HepG2 (cell line): ENCODE results near the gene INO80B. TPM values are rescaled to one million over a fixed set of nuclear protein-coding genes. Genes with fewer than 3 reads are reported as not detected.

Experiments used
- BORCS8-MEF2B ChIP-seq: sonication (generic); formaldehyde crosslinking; IDR thresholded peaks from 2 replicates; pipeline ENCODE4 v1.8.0; 2022; ENCODE audit warnings: mild to moderate bottlenecking, missing genetic modification reagents
- CC2D1A ChIP-seq: sonication (generic); formaldehyde crosslinking; IDR thresholded peaks from 2 replicates; pipeline ENCODE4 v1.8.1; 2023; ENCODE audit warnings: mild to moderate bottlenecking, missing genetic modification reagents
- CENPX ChIP-seq: sonication (generic); formaldehyde crosslinking; IDR thresholded peaks from 2 replicates; pipeline ENCODE4 v1.9.0; 2021; ENCODE audit warnings: mild to moderate bottlenecking, missing genetic modification reagents, moderate library complexity
- GTF3A ChIP-seq: sonication (generic); formaldehyde crosslinking; conservative IDR thresholded peaks from 2 replicates; pipeline ENCODE4 v1.4.0; 2020; ENCODE audit warnings: mild to moderate bottlenecking, missing genetic modification reagents
- JUNB ChIP-seq: sonication (generic); formaldehyde crosslinking; IDR thresholded peaks from 2 replicates; pipeline ENCODE4 v1.8.0; 2022; ENCODE audit warnings: missing genetic modification reagents, mild to moderate bottlenecking, borderline replicate concordance
- KMT2A ChIP-seq: sonication (generic); formaldehyde crosslinking; IDR thresholded peaks from 2 replicates; pipeline ENCODE4 v1.4.0; 2020; ENCODE audit warnings: missing genetic modification reagents
- MTF1 ChIP-seq: sonication (generic); formaldehyde crosslinking; IDR thresholded peaks from 2 replicates; pipeline ENCODE4 v1.5.0; 2020; ENCODE audit warnings: missing genetic modification reagents
- NFIC ChIP-seq: IDR thresholded peaks from 2 replicates; pipeline ENCODE4 v1.6.1; 2012; ENCODE audit warnings: mild to moderate bottlenecking, low read length, inconsistent platforms
- REL ChIP-seq: sonication (generic); formaldehyde crosslinking; conservative IDR thresholded peaks from 2 replicates; pipeline ENCODE4 v1.8.0; 2022; ENCODE audit warnings: mild to moderate bottlenecking, missing genetic modification reagents, moderate library complexity
- TRIM24 ChIP-seq: sonication (generic); formaldehyde crosslinking; IDR thresholded peaks from 2 replicates; pipeline ENCODE4 v1.8.0; 2022; ENCODE audit warnings: mild to moderate bottlenecking, missing genetic modification reagents
- ZNF512 ChIP-seq: sonication (generic); formaldehyde crosslinking; IDR thresholded peaks from 2 replicates; pipeline ENCODE4 v1.4.0; 2020; ENCODE audit warnings: mild to moderate bottlenecking, missing genetic modification reagents
- ZNF563 ChIP-seq: sonication (generic); formaldehyde crosslinking; IDR thresholded peaks from 2 replicates; pipeline ENCODE4 v1.8.0; 2022; ENCODE audit warnings: mild to moderate bottlenecking, moderate library complexity, missing genetic modification reagents
- ZNF569 ChIP-seq: sonication (generic); formaldehyde crosslinking; IDR thresholded peaks from 2 replicates; pipeline ENCODE4 v1.5.0; 2020; ENCODE audit warnings: mild to moderate bottlenecking, missing genetic modification reagents, moderate library complexity, borderline replicate concordance
- ZNF574 ChIP-seq: sonication (generic); formaldehyde crosslinking; IDR thresholded peaks from 2 replicates; pipeline ENCODE4 v1.4.0; 2020; ENCODE audit warnings: missing genetic modification reagents
- ZNF660 ChIP-seq: sonication (generic); formaldehyde crosslinking; IDR thresholded peaks from 2 replicates; pipeline ENCODE4 v1.5.1; 2020; ENCODE audit warnings: mild to moderate bottlenecking, low read depth, missing genetic modification reagents, borderline replicate concordance
- ZNF672 ChIP-seq: sonication (generic); formaldehyde crosslinking; IDR thresholded peaks from 2 replicates; pipeline ENCODE4 v1.8.1; 2022; ENCODE audit warnings: missing genetic modification reagents
- ZNF775 ChIP-seq: sonication (generic); formaldehyde crosslinking; IDR thresholded peaks from 2 replicates; pipeline ENCODE4 v1.4.0; 2020; ENCODE audit warnings: missing genetic modification reagents, mild to moderate bottlenecking, moderate library complexity, borderline replicate concordance
- polyA plus RNA-seq, 8 experiments: library from polyadenylated mRNA; depleted of rRNA in 3 of 8; stranded (reverse) in 7 of 8; unstranded in 1 of 8; fragments of >200 nt; fragmentation: Illumina TruSeq in 4 of 8; extraction: Trizol in 4 of 8; gene quantifications; 2 replicates each; pipeline versions ENCODE4 v1.2.1 to v1.2.3, GENCODE V29; 2011 to 2016; ENCODE audit warnings: low read depth in 4 of 8, missing spikeins in 1 of 8, mixed read lengths in 1 of 8; ENCODE audit not compliant: insufficient read depth in 1 of 8
- total RNA-seq, 5 experiments: library from RNA; depleted of rRNA; stranded (reverse); fragments of >200 nt; fragmentation: Illumina TruSeq; extraction: Trizol; gene quantifications; 2 replicates each; pipeline ENCODE4 v1.2.3, GENCODE V29; 2016; ENCODE audit warnings: low read depth in 1 of 5
- TF ChIP-seq, protein P1 (sequence below): sonication (generic); formaldehyde crosslinking; IDR thresholded peaks from 2 replicates; pipeline ENCODE4 v1.4.0; 2020; ENCODE audit warnings: mild to moderate bottlenecking, missing genetic modification reagents
- TF ChIP-seq, protein P2 (sequence below): sonication (generic); formaldehyde crosslinking; IDR thresholded peaks from 2 replicates; pipeline ENCODE4 v1.5.0; 2020; ENCODE audit warnings: mild to moderate bottlenecking, missing genetic modification reagents
- TF ChIP-seq, protein P3 (sequence below): IDR thresholded peaks from 2 replicates; pipeline ENCODE4 v1.6.1; 2016; ENCODE audit warnings: low read depth

Gene INO80B
- total and polyA plus RNA-seq, 2 of the 13 experiments (the other 11 are each of a cell fraction or from before 2014, with no cell fraction given) = 6.2 to 14.5 TPM

DNA sequence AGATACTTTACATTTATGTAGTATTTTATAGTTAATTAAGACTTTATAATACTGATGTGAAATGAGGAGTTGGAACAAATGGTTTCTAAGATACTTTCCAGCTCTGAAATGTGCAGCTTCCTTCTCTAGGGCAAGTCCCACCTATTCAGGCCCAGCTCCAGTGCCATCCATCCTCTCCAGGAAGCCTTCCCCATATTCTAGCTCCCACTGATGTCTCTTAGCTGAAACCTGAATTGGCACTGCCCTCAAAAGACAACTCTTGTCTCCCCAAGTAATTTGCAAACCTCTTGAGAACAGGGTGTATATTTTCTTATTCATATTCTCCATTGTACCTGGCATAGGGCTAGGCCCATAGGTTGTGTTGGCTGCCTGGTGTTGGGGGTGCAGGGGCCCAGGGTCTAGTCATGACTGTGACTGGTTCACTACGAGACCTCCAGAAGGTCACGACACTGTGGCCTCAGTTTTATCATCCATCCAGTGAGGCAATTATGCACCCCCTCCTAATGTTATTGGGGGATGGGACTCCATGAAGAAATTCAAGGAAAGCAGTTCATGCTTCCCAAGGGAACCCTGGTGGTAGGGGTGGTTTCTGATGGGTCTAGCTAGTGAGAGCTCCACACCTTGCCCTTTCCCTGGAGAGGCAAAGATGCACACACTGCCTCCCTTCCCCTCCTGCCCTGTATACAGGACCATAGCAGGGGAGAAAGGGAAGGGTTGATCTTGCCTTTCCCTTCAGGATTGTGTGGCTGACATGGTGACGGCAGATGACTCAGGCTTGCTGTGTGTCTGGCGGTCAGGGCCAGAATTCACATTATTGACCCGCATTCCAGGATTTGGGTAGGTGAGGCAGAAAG, 30.5 kb upstream of the INO80B start (continued):
- TF ChIP-seq, protein P1, sequence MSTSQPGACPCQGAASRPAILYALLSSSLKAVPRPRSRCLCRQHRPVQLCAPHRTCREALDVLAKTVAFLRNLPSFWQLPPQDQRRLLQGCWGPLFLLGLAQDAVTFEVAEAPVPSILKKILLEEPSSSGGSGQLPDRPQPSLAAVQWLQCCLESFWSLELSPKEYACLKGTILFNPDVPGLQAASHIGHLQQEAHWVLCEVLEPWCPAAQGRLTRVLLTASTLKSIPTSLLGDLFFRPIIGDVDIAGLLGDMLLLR = no peak
- TF ChIP-seq ZNF672 (CRISPR knock-in tag) = no peak
- TF ChIP-seq, protein P2, sequence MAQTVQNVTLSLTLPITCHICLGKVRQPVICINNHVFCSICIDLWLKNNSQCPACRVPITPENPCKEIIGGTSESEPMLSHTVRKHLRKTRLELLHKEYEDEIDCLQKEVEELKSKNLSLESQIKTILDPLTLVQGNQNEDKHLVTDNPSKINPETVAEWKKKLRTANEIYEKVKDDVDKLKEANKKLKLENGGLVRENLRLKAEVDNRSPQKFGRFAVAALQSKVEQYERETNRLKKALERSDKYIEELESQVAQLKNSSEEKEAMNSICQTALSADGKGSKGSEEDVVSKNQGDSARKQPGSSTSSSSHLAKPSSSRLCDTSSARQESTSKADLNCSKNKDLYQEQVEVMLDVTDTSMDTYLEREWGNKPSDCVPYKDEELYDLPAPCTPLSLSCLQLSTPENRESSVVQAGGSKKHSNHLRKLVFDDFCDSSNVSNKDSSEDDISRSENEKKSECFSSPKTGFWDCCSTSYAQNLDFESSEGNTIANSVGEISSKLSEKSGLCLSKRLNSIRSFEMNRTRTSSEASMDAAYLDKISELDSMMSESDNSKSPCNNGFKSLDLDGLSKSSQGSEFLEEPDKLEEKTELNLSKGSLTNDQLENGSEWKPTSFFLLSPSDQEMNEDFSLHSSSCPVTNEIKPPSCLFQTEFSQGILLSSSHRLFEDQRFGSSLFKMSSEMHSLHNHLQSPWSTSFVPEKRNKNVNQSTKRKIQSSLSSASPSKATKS = no peak
- 0 out of 2 replicates have a peak, but pooled peaks have one; percentile 46 for TF ChIP-seq KMT2A
- TF ChIP-seq TRIM24 (CRISPR knock-in tag) = no peak
- 0 out of 2 replicates have a peak, but pooled peaks have one; percentile 22 for TF ChIP-seq CC2D1A (CRISPR knock-in tag)
- no peak for TF ChIP-seq GTF3A (CRISPR knock-in tag)
- no peak for TF ChIP-seq ZNF569
- 0 out of 2 replicates have a peak, but pooled peaks have one; percentile 7 for TF ChIP-seq ZNF574 (CRISPR knock-in tag)
- TF ChIP-seq NFIC = peak; percentile 25; the same call in 1 of the 2 replicates
- no peak for TF ChIP-seq CENPX (CRISPR knock-in tag)
- TF ChIP-seq ZNF512 (CRISPR knock-in tag) = no peak
- TF ChIP-seq REL (CRISPR knock-in tag) = no peak
- TF ChIP-seq BORCS8-MEF2B = peak; percentile 18; the same call in 1 of the 2 replicates
- TF ChIP-seq JUNB (CRISPR knock-in tag) = no peak
- TF ChIP-seq ZNF563 = 0 out of 2 replicates have a peak, but pooled peaks have one; percentile 32
- TF ChIP-seq, protein P3, sequence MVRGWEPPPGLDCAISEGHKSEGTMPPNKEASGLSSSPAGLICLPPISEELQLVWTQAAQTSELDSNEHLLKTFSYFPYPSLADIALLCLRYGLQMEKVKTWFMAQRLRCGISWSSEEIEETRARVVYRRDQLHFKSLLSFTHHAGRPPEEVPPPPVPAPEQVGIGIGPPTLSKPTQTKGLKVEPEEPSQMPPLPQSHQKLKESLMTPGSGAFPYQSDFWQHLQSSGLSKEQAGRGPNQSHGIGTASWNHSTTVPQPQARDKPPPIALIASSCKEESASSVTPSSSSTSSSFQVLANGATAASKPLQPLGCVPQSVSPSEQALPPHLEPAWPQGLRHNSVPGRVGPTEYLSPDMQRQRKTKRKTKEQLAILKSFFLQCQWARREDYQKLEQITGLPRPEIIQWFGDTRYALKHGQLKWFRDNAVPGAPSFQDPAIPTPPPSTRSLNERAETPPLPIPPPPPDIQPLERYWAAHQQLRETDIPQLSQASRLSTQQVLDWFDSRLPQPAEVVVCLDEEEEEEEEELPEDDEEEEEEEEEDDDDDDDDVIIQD (CRISPR knock-in tag) = no peak
- TF ChIP-seq ZNF660 (CRISPR knock-in tag) = no peak
- TF ChIP-seq ZNF775 (CRISPR knock-in tag) = no peak
- TF ChIP-seq MTF1 (CRISPR knock-in tag) = no peak
